ENCODE measurements around the gene AHNAK2.

DNA sequence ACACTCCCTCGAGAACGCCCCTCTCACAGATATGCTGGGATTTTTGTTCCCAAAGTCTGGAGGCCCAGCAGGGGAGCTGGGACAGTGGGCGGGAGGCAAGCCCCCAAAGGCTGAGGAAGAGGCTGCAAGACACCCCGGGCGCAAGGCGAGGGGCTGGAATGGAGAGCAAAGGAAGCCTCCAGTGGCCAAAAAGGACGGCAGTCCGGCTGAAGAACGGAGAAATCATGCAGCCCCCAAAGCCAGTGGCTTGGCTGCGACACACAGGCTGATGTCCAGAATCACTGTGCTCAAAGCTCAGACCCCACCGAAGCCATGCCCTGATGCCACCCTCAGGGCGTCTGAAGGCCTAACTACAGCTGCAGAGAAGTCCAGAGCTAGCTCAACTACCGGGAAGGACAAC is 18.3 kb upstream of the AHNAK2 start:
- no peak for TF ChIP-seq CTCF (IDR thresholded peaks at IDR 0.05)
- no peak for TF ChIP-seq POLR2A (IDR thresholded peaks at IDR 0.05)
- TF ChIP-seq EP300 (IDR thresholded peaks at IDR 0.05), result no peak

Measured in upper lobe of left lung (tissue), 4 donors.